Duodenal mucosa (tissue), 2 donors: Measurements from ENCODE around the gene SLC35A5.

Source experiments
- H3K27ac ChIP-seq: one replicate; pipeline ENCODE4 v1.7.0; 2013; ENCODE audit warnings: low read depth, low read length
- H3K27me3 ChIP-seq, 2 donors: one replicate each; pipeline ENCODE4 v1.7.0; 2013; ENCODE audit warnings: low read length in 2 of 2, control low read depth in 1 of 2; ENCODE audit not compliant: insufficient read depth in 2 of 2, control insufficient read depth in 1 of 2
- H3K36me3 ChIP-seq, 2 donors: one replicate each; pipeline ENCODE4 v1.7.0; 2013; ENCODE audit warnings: low read length in 2 of 2, control low read depth in 1 of 2; ENCODE audit not compliant: insufficient read depth in 2 of 2, control insufficient read depth in 1 of 2
- H3K4me1 ChIP-seq, 2 donors: one replicate each; pipeline ENCODE4 v1.7.0; 2013; ENCODE audit warnings: low read length in 2 of 2, control low read depth in 1 of 2; ENCODE audit not compliant: insufficient read depth in 2 of 2, control insufficient read depth in 1 of 2
- H3K4me3 ChIP-seq, 2 donors: one replicate each; pipeline ENCODE4 v1.7.0; 2013; ENCODE audit warnings: low read length in 2 of 2, low read depth in 1 of 2
- H3K9ac ChIP-seq, 2 donors: one replicate each; pipeline ENCODE4 v1.7.0; 2013; ENCODE audit warnings: low read length in 2 of 2, low read depth in 1 of 2
- H3K9me3 ChIP-seq, 2 donors: one replicate each; pipeline ENCODE4 v1.7.0; 2013; ENCODE audit warnings: low read length in 2 of 2, control low read depth in 1 of 2; ENCODE audit not compliant: control insufficient read depth in 1 of 2

SLC35A5 gene

GRCh38 chr3:112619295-112619694 is 57.5 kb downstream of the SLC35A5 start:
- Histone ChIP-seq H3K4me3 (no peak overlapping the region), H3K9ac (no peak overlapping the region), H3K27ac (no peak overlapping the region), H3K4me1 (no peaks in the 10 kb centered on the region), H3K9me3 (no peaks in the 10 kb centered on the region), H3K27me3 (no peaks in the 10 kb centered on the region), H3K36me3 (no peaks in the 10 kb centered on the region)

- H3K36me3 ChIP-seq: no peaks in the 10 kb centered on the region
- H3K4me3 ChIP-seq: no peak overlapping the region
Observed at GRCh38 chr3:112623213-112623612, 61.4 kb downstream of the SLC35A5 start.

GRCh38 chr3:112623717-112624116 is 61.9 kb downstream of the SLC35A5 start:
- Histone ChIP-seq H3K36me3 (no peaks in the 10 kb centered on the region), H3K27ac (no peak overlapping the region), H3K27me3 (no peaks in the 10 kb centered on the region), H3K9ac (no peak overlapping the region), H3K4me1 (no peaks in the 10 kb centered on the region), H3K9me3 (no peaks in the 10 kb centered on the region), H3K4me3 (no peak overlapping the region)

More at GRCh38 chr3:112623213-112623612, 61.4 kb downstream of the SLC35A5 start:
- Histone ChIP-seq H3K9me3 (no peaks in the 10 kb centered on the region), H3K27ac (no peak overlapping the region), H3K27me3 (no peaks in the 10 kb centered on the region), H3K9ac (no peak overlapping the region), H3K4me1 (no peaks in the 10 kb centered on the region)

DNA sequence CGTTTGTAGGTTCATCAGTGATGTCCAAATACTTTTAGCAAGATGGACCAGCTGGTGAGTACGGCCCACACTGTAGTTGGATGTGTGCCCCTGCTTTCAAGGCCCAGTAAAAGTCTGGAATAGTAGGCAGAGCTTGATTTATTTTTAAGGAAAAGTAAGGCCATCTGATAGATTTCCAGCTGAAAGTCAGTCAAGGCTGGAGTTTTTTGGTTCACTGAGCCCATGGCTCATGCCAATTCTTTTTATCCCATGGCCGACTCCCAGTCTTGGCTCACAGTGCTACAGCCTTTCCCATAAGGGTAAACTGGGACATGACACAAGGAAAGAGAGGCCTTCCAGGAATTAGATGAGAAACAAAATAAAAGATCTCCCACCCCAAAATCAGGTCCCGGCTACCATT is 65.6 kb downstream of the SLC35A5 start:
- H3K27me3 ChIP-seq: no peaks in the 10 kb centered on the region
- no peak overlapping the region for H3K27ac ChIP-seq
- H3K9ac ChIP-seq: no peak overlapping the region
- no peak overlapping the region for H3K4me3 ChIP-seq
- H3K36me3 ChIP-seq: no peaks in the 10 kb centered on the region
- H3K4me1 ChIP-seq: no peaks in the 10 kb centered on the region
- H3K9me3 ChIP-seq: no peaks in the 10 kb centered on the region

DNA sequence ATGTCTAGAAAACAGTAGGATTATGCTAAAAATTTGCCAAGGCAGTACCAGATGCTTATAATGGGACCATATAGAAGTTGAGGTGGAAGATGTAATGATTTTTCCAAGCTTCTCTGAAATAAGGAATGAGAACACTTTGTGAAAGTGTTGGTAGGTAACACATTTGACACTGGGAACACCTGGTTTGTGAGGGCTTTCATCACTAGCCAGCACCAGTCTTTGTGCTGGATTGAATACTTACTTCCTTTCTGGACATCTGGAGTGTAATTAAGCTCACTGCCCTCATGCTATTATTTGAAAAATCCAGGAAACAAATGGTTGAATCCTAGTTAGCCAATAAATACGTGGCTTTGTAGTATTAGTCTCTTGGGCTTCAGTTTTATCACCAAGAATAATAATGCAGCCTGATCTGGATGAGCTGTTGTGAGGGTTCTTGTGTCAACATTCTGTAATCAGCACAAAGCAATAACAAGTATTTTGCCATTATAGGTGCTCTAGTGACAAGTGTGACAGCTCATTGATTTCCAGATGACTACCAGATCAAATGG is 66.1 kb downstream of the SLC35A5 start:
- no peaks in the 10 kb centered on the region for H3K27me3 ChIP-seq
- no peak overlapping the region for H3K4me3 ChIP-seq
- H3K9ac ChIP-seq: no peak overlapping the region
- no peaks in the 10 kb centered on the region for H3K9me3 ChIP-seq
- no peaks in the 10 kb centered on the region for H3K36me3 ChIP-seq
- H3K27ac ChIP-seq: no peak overlapping the region
- H3K4me1 ChIP-seq: no peaks in the 10 kb centered on the region

- H3K36me3 ChIP-seq: no peaks in the 10 kb centered on the region
- no peaks in the 10 kb centered on the region for H3K4me1 ChIP-seq
- H3K27ac ChIP-seq: no peak overlapping the region
- H3K4me3 ChIP-seq: no peak overlapping the region
- no peak overlapping the region for H3K9ac ChIP-seq
- H3K9me3 ChIP-seq: no peaks in the 10 kb centered on the region
- no peaks in the 10 kb centered on the region for H3K27me3 ChIP-seq
Observed at GRCh38 chr3:112629425-112629824, 67.6 kb downstream of the SLC35A5 start.

GRCh38 chr3:112631257-112631656 is 69.4 kb downstream of the SLC35A5 start:
- no peak overlapping the region for H3K4me3 ChIP-seq
- H3K9me3 ChIP-seq: no peaks in the 10 kb centered on the region
- H3K36me3 ChIP-seq: no peaks in the 10 kb centered on the region
- no peak overlapping the region for H3K27ac ChIP-seq
- H3K4me1 ChIP-seq: no peaks in the 10 kb centered on the region
- no peak overlapping the region for H3K9ac ChIP-seq
- no peaks in the 10 kb centered on the region for H3K27me3 ChIP-seq

- no peaks in the 10 kb centered on the region for H3K36me3 ChIP-seq
- no peak overlapping the region for H3K4me3 ChIP-seq
- H3K9me3 ChIP-seq: no peaks in the 10 kb centered on the region
- H3K27ac ChIP-seq: no peak overlapping the region
- no peaks in the 10 kb centered on the region for H3K4me1 ChIP-seq
- H3K27me3 ChIP-seq: no peaks in the 10 kb centered on the region
- H3K9ac ChIP-seq: no peak overlapping the region
Observed at GRCh38 chr3:112632596-112632995, 70.8 kb downstream of the SLC35A5 start.

- Histone ChIP-seq H3K9ac (no peak overlapping the region), H3K4me3 (no peak overlapping the region), H3K36me3 (no peaks in the 10 kb centered on the region), H3K27ac (no peak overlapping the region), H3K4me1 (no peaks in the 10 kb centered on the region), H3K27me3 (no peaks in the 10 kb centered on the region), H3K9me3 (no peaks in the 10 kb centered on the region)
Observed at GRCh38 chr3:112633191-112633590, 71.3 kb downstream of the SLC35A5 start.

- Histone ChIP-seq H3K9me3 (no peaks in the 10 kb centered on the region), H3K27ac (no peak overlapping the region), H3K4me3 (no peak overlapping the region)
Observed at GRCh38 chr3:112633757-112634156, 71.9 kb downstream of the SLC35A5 start.

More at GRCh38 chr3:112633757-112634156, 71.9 kb downstream of the SLC35A5 start:
- Histone ChIP-seq H3K36me3 (no peaks in the 10 kb centered on the region), H3K27me3 (no peaks in the 10 kb centered on the region), H3K4me1 (no peaks in the 10 kb centered on the region), H3K9ac (no peak overlapping the region)
